ENCODE data around the gene ZDHHC20. TPM values are rescaled to one million over a fixed set of nuclear protein-coding genes. Genes with fewer than 3 reads are reported as not detected.

The ZDHHC20 gene
- total RNA-seq, 1 experiment from 2014 or later = 69.7 TPM

DNA sequence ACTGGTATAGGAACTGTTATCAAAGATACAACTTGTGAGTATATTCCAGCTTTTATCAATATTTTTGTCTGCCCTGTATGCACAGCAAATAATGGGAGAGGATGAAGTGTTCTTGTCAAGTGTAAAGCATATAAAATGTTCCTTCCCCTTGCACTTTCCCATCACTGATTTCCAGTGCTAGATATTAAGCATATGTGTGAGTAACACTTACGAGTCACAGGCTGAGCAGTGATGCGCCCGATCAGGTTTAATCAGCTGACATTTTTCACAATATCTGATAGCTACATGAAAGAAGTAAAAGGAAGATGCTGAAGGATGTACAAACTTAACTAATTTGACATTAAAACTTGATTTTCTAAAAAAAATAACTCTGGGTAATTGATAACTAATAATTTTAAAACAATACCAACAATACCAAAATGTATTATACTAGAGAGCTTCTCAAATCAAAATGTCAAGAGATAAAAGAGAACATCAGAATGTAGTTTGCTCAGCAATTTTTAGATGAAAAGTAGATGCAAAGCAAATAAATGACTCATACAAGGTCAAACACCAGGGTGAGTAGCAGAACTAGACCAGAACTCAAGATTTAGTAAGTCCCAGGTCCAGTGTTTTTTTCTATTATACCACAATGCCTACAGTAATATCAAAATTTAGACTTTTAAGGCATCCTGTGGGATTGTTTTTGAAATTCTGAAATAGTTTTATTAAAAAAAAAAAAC lies 56.4 kb downstream of the ZDHHC20 start (continued):
- TF ChIP-seq, protein P1, sequence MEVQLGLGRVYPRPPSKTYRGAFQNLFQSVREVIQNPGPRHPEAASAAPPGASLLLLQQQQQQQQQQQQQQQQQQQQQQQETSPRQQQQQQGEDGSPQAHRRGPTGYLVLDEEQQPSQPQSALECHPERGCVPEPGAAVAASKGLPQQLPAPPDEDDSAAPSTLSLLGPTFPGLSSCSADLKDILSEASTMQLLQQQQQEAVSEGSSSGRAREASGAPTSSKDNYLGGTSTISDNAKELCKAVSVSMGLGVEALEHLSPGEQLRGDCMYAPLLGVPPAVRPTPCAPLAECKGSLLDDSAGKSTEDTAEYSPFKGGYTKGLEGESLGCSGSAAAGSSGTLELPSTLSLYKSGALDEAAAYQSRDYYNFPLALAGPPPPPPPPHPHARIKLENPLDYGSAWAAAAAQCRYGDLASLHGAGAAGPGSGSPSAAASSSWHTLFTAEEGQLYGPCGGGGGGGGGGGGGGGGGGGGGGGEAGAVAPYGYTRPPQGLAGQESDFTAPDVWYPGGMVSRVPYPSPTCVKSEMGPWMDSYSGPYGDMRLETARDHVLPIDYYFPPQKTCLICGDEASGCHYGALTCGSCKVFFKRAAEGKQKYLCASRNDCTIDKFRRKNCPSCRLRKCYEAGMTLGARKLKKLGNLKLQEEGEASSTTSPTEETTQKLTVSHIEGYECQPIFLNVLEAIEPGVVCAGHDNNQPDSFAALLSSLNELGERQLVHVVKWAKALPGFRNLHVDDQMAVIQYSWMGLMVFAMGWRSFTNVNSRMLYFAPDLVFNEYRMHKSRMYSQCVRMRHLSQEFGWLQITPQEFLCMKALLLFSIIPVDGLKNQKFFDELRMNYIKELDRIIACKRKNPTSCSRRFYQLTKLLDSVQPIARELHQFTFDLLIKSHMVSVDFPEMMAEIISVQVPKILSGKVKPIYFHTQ (CRISPR knock-in tag; IDR thresholded peaks at IDR 0.05) = no peak
- TF ChIP-seq FOXJ3 (CRISPR knock-in tag; IDR thresholded peaks at IDR 0.05; ENCODE audit: borderline replicate concordance) (no peak), ZSCAN18 (CRISPR knock-in tag; IDR thresholded peaks at IDR 0.05) (no peak), ZNF219 (CRISPR knock-in tag; IDR thresholded peaks at IDR 0.05; ENCODE audit: borderline replicate concordance) (no peak), CBFB (CRISPR knock-in tag; IDR thresholded peaks at IDR 0.05; ENCODE audit: low read depth) (no peak), ZNF121 (CRISPR knock-in tag; IDR thresholded peaks at IDR 0.05) (no peak), TP53 (CRISPR knock-in tag; IDR thresholded peaks at IDR 0.05) (no peak), HMGXB4 (CRISPR knock-in tag; IDR thresholded peaks at IDR 0.05) (no peak), ZNF263 (CRISPR knock-in tag; IDR thresholded peaks at IDR 0.05; ENCODE audit: low read depth) (no peak), TEAD4 (CRISPR knock-in tag; IDR thresholded peaks at IDR 0.05) (no peak), ZNF317 (CRISPR knock-in tag; IDR thresholded peaks at IDR 0.05; ENCODE audit: borderline replicate concordance, low read depth) (no peak)
- TF ChIP-seq, protein P2, sequence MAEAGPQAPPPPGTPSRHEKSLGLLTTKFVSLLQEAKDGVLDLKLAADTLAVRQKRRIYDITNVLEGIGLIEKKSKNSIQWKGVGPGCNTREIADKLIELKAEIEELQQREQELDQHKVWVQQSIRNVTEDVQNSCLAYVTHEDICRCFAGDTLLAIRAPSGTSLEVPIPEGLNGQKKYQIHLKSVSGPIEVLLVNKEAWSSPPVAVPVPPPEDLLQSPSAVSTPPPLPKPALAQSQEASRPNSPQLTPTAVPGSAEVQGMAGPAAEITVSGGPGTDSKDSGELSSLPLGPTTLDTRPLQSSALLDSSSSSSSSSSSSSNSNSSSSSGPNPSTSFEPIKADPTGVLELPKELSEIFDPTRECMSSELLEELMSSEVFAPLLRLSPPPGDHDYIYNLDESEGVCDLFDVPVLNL (CRISPR knock-in tag; IDR thresholded peaks at IDR 0.05; ENCODE audit: borderline replicate concordance, low read depth) = no peak

DNA sequence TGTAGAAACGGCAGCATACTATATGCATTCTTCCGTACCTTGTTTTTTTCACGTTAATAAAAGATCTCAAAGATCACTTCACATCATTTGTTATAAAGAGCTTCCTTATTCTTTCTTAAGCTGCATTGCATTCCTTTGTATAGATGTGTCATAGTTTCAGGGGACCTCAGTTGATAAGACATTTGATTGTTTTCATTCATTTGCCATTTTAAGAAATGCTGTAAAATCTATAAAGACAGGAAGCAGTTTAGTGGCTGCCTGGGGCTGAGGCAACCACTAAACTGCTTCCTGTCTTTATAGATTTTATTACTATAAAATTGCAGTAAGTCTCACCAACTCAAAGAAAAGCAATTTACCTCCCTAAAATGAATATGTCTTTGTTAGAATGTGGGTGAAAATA lies 59.4 kb downstream of the ZDHHC20 start:
- ChIA-PET CTCF (interaction anchor here (1.0 kb wide), 1 partner anchor 78 kb away, joined by 4 read pairs; no protein-coding TSS in a partner anchor), POLR2A (no interaction called here)
- DNase-seq (ENCODE audit: low spot score) (no peak), ATAC-seq (no peak)
- Mint-ChIP-seq H3K4me3 (no peak overlapping the region), H3K27me3 (ENCODE audit: low read depth) (no peaks in the 10 kb centered on the region), H3K9me3 (no peaks in the 10 kb centered on the region), H3K27ac (0 out of 2 replicates have a peak overlapping the region, but pooled peaks have one; percentile 60), H3K4me1 (no peaks in the 10 kb centered on the region), H3K36me3 (peaks cover 44% of the 10 kb centered on the region)
- no peak for TF ChIP-seq ZNF138 (CRISPR knock-in tag; conservative IDR thresholded peaks at IDR 0.05)
- TF ChIP-seq NR1H2 (CRISPR knock-in tag; IDR thresholded peaks at IDR 0.05) = no peak
- TF ChIP-seq, protein P3, sequence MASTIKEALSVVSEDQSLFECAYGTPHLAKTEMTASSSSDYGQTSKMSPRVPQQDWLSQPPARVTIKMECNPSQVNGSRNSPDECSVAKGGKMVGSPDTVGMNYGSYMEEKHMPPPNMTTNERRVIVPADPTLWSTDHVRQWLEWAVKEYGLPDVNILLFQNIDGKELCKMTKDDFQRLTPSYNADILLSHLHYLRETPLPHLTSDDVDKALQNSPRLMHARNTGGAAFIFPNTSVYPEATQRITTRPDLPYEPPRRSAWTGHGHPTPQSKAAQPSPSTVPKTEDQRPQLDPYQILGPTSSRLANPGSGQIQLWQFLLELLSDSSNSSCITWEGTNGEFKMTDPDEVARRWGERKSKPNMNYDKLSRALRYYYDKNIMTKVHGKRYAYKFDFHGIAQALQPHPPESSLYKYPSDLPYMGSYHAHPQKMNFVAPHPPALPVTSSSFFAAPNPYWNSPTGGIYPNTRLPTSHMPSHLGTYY (CRISPR knock-in tag; IDR thresholded peaks at IDR 0.05) = no peak
- no peak for TF ChIP-seq HMGXB4 (CRISPR knock-in tag; IDR thresholded peaks at IDR 0.05)
- no peak for TF ChIP-seq FOXJ3 (CRISPR knock-in tag; IDR thresholded peaks at IDR 0.05; ENCODE audit: borderline replicate concordance)
- TF ChIP-seq ETV6 (CRISPR knock-in tag; IDR thresholded peaks at IDR 0.05) = no peak
- TF ChIP-seq RELA (CRISPR knock-in tag; IDR thresholded peaks at IDR 0.05; ENCODE audit: borderline replicate concordance) = no peak
- no peak for TF ChIP-seq ZNF317 (CRISPR knock-in tag; IDR thresholded peaks at IDR 0.05; ENCODE audit: borderline replicate concordance, low read depth)
- TF ChIP-seq FOXP4 (CRISPR knock-in tag; IDR thresholded peaks at IDR 0.05) = no peak

Data from WTC11 (cell line).